ENCODE results near the gene ACOT4.
"Not testable (repeated sequence)": the region's sequence is repeated elsewhere in the genome, so short reads cannot be mapped to it uniquely, and the experiment has no call there.

The ACOT4 gene

GRCh38 chr14:73591690-73592449 lies at the start of gene ACOT4:
TSS of gene ACOT4 (plus strand) at chr14:73591873. CDS start at chr14:73591960, 87 bp downstream.
- peak; percentile 36 for DNase-seq

- DNase-seq, result not testable (repeated sequence)
Observed at GRCh38 chr14:73542961-73543360, 48.7 kb upstream of the ACOT4 start.

- DNase-seq, result not testable (repeated sequence)
Observed at GRCh38 chr14:73545353-73545752, 46.3 kb upstream of the ACOT4 start.

GRCh38 chr14:73549097-73549496 lies 42.6 kb upstream of the ACOT4 start:
- not testable (repeated sequence) for DNase-seq

GRCh38 chr14:73549889-73550524 lies 41.7 kb upstream of the ACOT4 start:
- DNase-seq, result not testable (repeated sequence)

- DNase-seq, result no peak
Observed at GRCh38 chr14:73553845-73554244, 37.8 kb upstream of the ACOT4 start.

GRCh38 chr14:73557201-73557600 lies 34.5 kb upstream of the ACOT4 start:
- not testable (repeated sequence) for DNase-seq

- DNase-seq, result not testable (repeated sequence)
Observed at GRCh38 chr14:73558238-73558637, 33.4 kb upstream of the ACOT4 start.

- DNase-seq, result not testable (repeated sequence)
Observed at GRCh38 chr14:73562256-73562655, 29.4 kb upstream of the ACOT4 start.

- not testable (repeated sequence) for DNase-seq
Observed at GRCh38 chr14:73562696-73563095, 29.0 kb upstream of the ACOT4 start.

- DNase-seq, result not testable (repeated sequence)
Observed at GRCh38 chr14:73566431-73566830, 25.2 kb upstream of the ACOT4 start.

GRCh38 chr14:73566935-73567334 lies 24.7 kb upstream of the ACOT4 start:
- DNase-seq, result not testable (repeated sequence)

- no peak for DNase-seq
Observed at GRCh38 chr14:73567358-73567757, 24.3 kb upstream of the ACOT4 start.

- no peak for DNase-seq
Observed at GRCh38 chr14:73567951-73568885, 23.5 kb upstream of the ACOT4 start.

GRCh38 chr14:73568886-73569184 lies 22.8 kb upstream of the ACOT4 start:
- DNase-seq, result not testable (repeated sequence)

- DNase-seq, result peak; percentile 80
Observed at GRCh38 chr14:73569185-73569958, 22.3 kb upstream of the ACOT4 start, which contains the start of gene ACOT2. TSS of gene ACOT2 (plus strand) at chr14:73569213. CDS start at chr14:73569241, 28 bp downstream.

- DNase-seq, result not testable (repeated sequence)
Observed at GRCh38 chr14:73570913-73571312, 20.8 kb upstream of the ACOT4 start.

- DNase-seq, result not testable (repeated sequence)
Observed at GRCh38 chr14:73573034-73573433, 18.6 kb upstream of the ACOT4 start.

- DNase-seq, result not testable (repeated sequence)
Observed at GRCh38 chr14:73573740-73574139, 17.9 kb upstream of the ACOT4 start.

GRCh38 chr14:73574251-73574650 lies 17.4 kb upstream of the ACOT4 start:
- DNase-seq, result peak; percentile 16

GRCh38 chr14:73576391-73576790 lies 15.3 kb upstream of the ACOT4 start:
- peak; percentile 16 for DNase-seq

- DNase-seq, result not testable (repeated sequence)
Observed at GRCh38 chr14:73577214-73577613, 14.5 kb upstream of the ACOT4 start.

Measured in suppressor macrophage treated with lipopolysaccharide for 4 hours (primary cell).